ENCODE data around the gene ZNF341.
A peak's percentile ranks its signal among the peaks of the same experiment; 100 is the strongest.
"Not testable (repeated sequence)": the region's sequence is repeated elsewhere in the genome, so short reads cannot be mapped to it uniquely, and the experiment has no call there.

The ZNF341 gene

GRCh38 chr20:33731693-33732165 lies at the start of gene ZNF341:
TSS of gene ZNF341 (plus strand) at chr20:33731996. CDS start at chr20:33732022, 26 bp downstream.
- DNase-seq, result no peak

GRCh38 chr20:33684533-33685327 lies 47.1 kb upstream of the ZNF341 start:
- DNase-seq, result no peak

- peak; percentile 68 for DNase-seq
Observed at GRCh38 chr20:33685328-33686099, 46.3 kb upstream of the ZNF341 start.

- peak; percentile 97 for DNase-seq
Observed at GRCh38 chr20:33686100-33686983, 45.5 kb upstream of the ZNF341 start, which contains the start of gene E2F1. TSS of gene E2F1 (minus strand) at chr20:33686385. CDS start at chr20:33686264, 121 bp downstream.

- DNase-seq, result no peak
Observed at GRCh38 chr20:33686984-33687366, 44.8 kb upstream of the ZNF341 start.

GRCh38 chr20:33687370-33687915 lies 44.4 kb upstream of the ZNF341 start:
- DNase-seq, result no peak

- DNase-seq, result no peak
Observed at GRCh38 chr20:33687993-33688937, 43.5 kb upstream of the ZNF341 start.

- no peak for DNase-seq
Observed at GRCh38 chr20:33688938-33689424, 42.8 kb upstream of the ZNF341 start.

GRCh38 chr20:33689493-33689892 lies 42.3 kb upstream of the ZNF341 start:
- no peak for DNase-seq

GRCh38 chr20:33689973-33690372 lies 41.8 kb upstream of the ZNF341 start:
- no peak for DNase-seq

GRCh38 chr20:33693289-33693688 lies 38.5 kb upstream of the ZNF341 start:
- no peak for DNase-seq

- peak; percentile 77 for DNase-seq
Observed at GRCh38 chr20:33693741-33694638, 37.8 kb upstream of the ZNF341 start.

GRCh38 chr20:33694639-33695012 lies 37.2 kb upstream of the ZNF341 start:
- DNase-seq, result no peak

GRCh38 chr20:33696448-33696847 lies 35.3 kb upstream of the ZNF341 start:
- no peak for DNase-seq

GRCh38 chr20:33697129-33697528 lies 34.7 kb upstream of the ZNF341 start:
- peak; percentile 70 for DNase-seq

- DNase-seq, result not testable (repeated sequence)
Observed at GRCh38 chr20:33698966-33699365, 32.8 kb upstream of the ZNF341 start.

GRCh38 chr20:33700696-33701441 lies 30.9 kb upstream of the ZNF341 start:
- DNase-seq, result not testable (repeated sequence)

GRCh38 chr20:33701629-33702450 lies 30.0 kb upstream of the ZNF341 start:
- no peak for DNase-seq

Data from left hindlimb (tissue), 1 donor.